ENCODE data around the gene ARMC8.

GRCh38 chr3:138241061-138241460, 54.0 kb downstream of the ARMC8 start:
- TF ChIP-seq CTCF (IDR thresholded peaks at IDR 0.05) = no peak
- TF ChIP-seq POLR2AphosphoS5 (IDR thresholded peaks at IDR 0.05) = no peak
